ENCODE data around the gene SCO2.

The SCO2 gene

DNA sequence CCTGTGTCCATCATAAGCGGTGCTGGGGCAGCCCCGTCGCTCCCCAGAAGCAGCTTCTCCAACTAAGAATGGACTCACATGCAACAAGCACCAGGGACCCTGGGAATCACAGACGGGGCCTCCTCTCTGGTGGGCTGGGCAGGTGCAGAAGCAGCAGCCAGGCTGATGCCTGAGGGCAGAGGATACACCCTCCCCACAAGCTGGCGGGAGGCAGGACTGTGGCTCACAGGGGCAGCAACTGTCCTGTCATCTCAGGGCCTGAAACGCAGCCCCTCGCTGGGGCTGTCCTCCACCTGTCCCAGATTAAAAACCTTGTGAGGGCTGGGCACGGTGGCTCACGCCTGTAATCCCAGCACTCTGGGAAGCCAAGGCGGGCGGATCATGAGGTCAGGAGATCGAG, 47.5 kb downstream of the SCO2 start:
- no peaks in the 10 kb centered on the region for H3K36me3 Mint-ChIP-seq (ENCODE audit: low read depth)
- H3K4me1 Mint-ChIP-seq, result peaks cover 19% of the 10 kb centered on the region
- H3K27ac Mint-ChIP-seq, result no peak overlapping the region
- peaks cover 7% of the 10 kb centered on the region for H3K27me3 Mint-ChIP-seq
- no peaks in the 10 kb centered on the region for H3K9me3 Mint-ChIP-seq
- ATAC-seq, result no peak
- H3K4me3 Mint-ChIP-seq, result no peak overlapping the region
- no peak for DNase-seq

DNA sequence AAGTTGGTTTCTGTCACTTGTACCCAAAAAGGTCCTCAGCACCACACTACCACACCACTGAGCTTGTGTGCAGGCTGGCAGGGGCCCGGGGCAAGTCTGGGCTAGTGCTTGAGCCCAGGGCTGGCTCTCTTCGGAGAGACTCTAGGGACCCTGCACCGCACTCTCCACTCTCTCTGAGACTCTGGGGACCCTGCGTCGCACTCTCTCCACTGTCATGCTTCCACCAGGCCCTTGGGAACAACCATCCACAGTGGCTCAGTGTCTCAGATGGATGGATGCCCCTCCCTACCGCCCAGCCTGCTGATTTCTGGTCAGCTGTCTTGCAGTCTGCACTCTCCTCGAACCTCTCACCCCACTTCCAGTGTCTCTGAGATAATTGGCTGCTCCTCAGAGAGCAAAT, 48.5 kb downstream of the SCO2 start:
- Mint-ChIP-seq H3K27me3 (peaks cover 7% of the 10 kb centered on the region), H3K9me3 (no peaks in the 10 kb centered on the region), H3K4me3 (peak overlapping the region; percentile 45), H3K27ac (no peak overlapping the region), H3K36me3 (ENCODE audit: low read depth) (no peaks in the 10 kb centered on the region), H3K4me1 (peaks cover 29% of the 10 kb centered on the region)
- no peak for ATAC-seq
- no peak for DNase-seq

DNA sequence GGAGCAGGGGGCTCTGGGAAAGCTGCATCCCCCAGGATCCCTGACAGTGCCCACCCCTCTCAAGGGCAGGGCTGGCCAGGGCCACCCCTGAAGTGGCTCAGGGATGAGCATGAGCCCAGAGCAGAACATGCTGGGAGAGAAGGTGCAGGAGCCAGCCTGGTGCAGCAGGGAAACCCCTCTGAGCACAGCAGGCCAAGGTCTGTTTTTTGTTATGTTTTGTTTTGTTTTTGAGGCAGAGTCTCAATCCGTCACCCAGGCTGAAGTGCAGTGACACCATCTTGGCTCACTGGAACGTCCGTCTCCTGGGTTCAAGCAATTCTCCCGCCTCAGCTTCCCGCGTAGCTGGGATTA, 49.8 kb downstream of the SCO2 start:
- peaks cover 42% of the 10 kb centered on the region for H3K4me1 Mint-ChIP-seq
- peak overlapping the region; percentile 69 for H3K4me3 Mint-ChIP-seq
- no peaks in the 10 kb centered on the region for H3K36me3 Mint-ChIP-seq (ENCODE audit: low read depth)
- peak overlapping the region; percentile 46 for H3K27ac Mint-ChIP-seq
- ATAC-seq (no peak), DNase-seq (no peak)
- H3K27me3 Mint-ChIP-seq, result peaks cover 7% of the 10 kb centered on the region
- H3K9me3 Mint-ChIP-seq, result no peaks in the 10 kb centered on the region

DNA sequence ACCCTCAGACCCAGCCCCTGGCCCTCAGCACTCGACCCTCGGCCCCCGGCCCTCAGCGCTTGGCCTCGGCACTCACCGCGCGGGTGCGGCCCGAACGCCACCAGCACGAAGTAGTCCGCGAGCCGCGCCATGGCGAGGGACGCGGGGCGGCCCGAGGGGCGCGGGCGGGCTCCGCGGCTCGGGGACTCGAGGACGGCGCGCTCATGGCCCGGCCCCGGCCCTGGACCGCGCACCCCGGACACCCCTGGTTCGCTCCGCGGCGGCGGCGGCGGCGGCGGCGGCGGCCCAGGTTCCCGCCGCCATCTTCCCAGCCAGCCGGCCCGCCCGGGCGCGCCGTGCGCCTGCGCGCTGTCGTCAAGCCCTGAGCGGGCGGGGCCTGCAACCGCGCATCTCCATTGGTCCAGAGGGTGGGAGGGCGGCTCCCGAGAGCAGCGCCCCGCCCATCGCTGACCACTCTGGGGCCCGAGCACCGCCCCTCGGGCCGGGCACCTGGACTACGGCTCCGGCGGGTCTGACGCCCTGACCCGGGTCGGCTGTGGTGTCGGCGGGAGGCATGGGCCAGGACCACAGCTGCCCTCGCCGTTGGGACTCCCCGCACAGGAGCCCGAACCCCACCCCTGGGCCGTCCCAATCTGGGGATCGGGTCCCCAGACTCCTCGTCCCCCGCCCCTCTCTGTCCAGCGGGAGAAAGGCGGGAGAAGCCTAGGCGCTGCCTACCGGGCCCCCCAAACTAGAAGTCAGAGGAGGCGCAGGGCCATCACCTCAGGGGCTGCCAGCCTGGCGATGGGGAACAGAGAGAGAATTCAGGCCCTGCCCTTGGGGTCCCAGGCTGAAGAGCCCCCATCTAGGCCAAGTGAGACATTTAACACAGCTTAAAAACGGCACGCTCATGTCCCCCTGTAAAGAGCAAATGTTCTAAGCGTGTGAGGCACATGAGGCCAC, 50.4 kb downstream of the SCO2 start, which contains the start of gene SBF1:
Gene SBF1 (minus strand): TSS at position 326 of the 942 bp plus-strand sequence. CDS start 195 bp downstream, at position 131.
- ATAC-seq (peak; percentile 60), DNase-seq (peak; percentile 93)
- Mint-ChIP-seq H3K27me3 (peaks cover 3% of the 10 kb centered on the region), H3K4me1 (peaks cover 45% of the 10 kb centered on the region), H3K9me3 (no peaks in the 10 kb centered on the region), H3K4me3 (peak within 1 kb of the TSS; percentile 94), H3K36me3 (ENCODE audit: low read depth) (no peaks in the 10 kb centered on the region), H3K27ac (peak within 1 kb of the TSS; percentile 91)

DNA sequence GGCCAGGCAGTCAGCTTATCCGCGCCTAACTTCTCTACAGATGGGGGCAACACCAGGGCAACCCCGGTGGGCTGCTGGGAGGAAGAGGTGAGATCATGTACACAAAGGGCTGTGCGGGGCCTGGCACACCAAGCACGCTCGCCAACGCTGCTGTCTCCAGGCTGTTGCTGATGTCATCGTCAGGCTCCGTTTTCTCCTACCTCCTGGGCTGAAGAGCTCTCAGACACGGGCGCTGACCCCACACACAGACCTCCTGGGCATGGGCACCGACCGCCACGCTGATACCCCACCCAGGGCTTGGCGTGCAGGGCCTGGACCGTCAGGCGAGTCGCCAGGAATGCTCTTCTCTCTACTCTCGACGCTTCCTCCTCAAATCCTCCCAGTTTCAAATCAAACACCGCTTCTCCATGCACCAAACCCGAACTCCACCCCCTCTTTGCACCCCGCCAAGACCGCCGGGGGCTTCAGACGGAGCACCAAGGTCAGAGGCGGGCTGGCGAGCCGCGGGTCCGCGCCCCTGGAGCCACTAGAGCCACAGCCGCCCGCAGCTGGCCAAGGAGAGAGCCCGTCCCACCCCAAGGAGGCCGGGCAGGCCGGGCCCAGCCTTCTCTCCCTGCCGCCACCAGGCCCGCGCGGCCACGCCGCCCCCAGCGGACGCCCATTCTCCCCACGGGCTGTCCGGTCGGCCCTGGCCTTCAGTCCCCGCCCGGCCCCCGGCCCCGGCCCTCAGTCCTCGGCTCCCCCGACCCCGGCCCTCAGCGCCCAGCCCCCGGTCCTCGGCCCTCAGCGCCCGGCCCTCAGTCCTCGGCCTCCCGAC, 51.3 kb downstream of the SCO2 start:
- Mint-ChIP-seq H3K36me3 (ENCODE audit: low read depth) (no peaks in the 10 kb centered on the region), H3K4me1 (peaks cover 54% of the 10 kb centered on the region), H3K27me3 (no peaks in the 10 kb centered on the region), H3K27ac (peak overlapping the region; percentile 91), H3K4me3 (peak overlapping the region; percentile 94), H3K9me3 (no peaks in the 10 kb centered on the region)
- DNase-seq (peak; percentile 59), ATAC-seq (no peak)

Data from activated naive CD8-positive, alpha-beta T cell treated with anti-CD3 and anti-CD28 coated beads, Interleukin-2, amount 50 U/mL, for 24 hours (primary cell).